GM19324 (cell line): ENCODE data around the gene LILRA5.
"Not testable (repeated sequence)": the region's sequence is repeated elsewhere in the genome, so short reads cannot be mapped to it uniquely, and the experiment has no call there.

Experiments used
- ATAC-seq: cut with Tn5 transposase; IDR thresholded peaks from one replicate; pipeline ENCODE4 v1.9.1; 2021; ENCODE audit warnings: mild to moderate bottlenecking, moderate library complexity; ENCODE audit not compliant: unreplicated experiment, low FRiP score

LILRA5 gene

DNA sequence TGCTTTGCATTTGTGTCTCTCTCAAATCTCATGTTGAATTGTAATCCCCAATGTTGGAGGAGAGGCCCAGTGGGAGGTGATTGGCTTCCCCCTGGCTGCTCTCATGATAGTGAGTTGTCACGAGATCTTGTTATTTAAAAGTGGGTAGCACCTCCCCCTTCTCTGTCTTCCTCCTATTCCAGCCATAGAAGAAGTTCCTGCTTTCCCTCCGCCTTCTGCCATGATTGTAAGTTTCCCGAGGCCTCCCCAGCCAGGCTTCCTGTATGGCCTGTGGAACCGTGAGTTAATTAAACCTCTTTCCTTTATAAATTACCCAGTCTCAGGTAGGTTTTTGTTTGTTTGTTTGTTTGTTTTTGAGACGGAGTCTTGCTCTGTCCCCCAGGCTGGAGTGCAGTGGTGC, 22.2 kb upstream of the LILRA5 start:
- ATAC-seq, result no peak

DNA sequence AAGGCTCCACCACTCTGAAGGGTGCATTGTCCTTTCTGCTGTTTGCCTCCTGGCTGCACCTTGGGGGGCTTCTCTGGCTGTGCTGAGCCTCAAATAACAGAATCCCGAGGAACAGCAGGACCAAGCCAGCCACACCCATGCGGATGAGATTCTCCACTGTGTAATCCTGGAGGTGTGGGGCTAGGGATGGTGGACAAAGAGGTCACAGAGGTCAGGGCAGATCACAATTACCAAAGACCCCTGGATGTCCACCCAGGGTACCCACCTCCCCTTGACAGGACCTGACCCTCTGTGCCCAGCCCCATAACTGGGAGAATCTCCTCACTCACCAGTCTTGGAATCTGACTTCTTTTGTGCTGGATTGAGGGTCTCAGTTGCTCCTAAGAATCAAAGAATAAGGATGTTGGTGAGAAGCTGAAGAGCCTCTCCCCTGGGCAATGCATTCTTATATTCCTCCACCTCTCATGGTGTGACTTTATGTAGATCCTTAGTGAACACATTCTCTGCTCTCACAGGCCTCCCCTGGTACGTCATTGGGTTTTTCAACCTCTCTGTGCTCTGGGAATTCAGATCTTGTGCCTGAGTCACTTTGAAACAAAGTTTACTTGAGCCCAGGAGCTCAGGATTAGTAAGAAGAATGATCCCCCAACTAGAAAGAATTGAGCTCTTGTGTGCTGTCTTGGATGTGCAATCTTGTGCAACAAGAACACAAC, 20.8 kb upstream of the LILRA5 start:
- no peak for ATAC-seq

GRCh38 chr19:54332149-54332548, 19.2 kb upstream of the LILRA5 start:
- ATAC-seq, result no peak

DNA sequence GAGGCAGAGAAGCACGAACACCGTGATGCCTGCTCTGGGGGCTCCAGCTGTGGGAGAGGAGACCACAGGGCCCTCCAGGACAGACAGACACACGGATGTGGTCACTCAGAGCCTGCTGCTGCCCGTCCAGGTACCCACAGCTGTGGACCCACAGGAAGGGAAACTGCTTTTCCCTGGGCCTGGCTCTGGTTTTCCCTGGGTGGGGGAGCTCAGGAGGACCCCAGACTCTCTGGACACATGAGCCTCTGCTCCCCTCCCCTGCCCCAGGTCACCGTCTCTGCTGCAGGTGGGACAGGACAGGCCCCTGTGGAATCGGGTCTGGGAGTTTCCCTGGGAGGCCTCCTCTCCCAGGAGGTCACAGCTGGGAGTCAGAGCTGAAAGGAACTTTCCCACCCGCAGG, 18.7 kb upstream of the LILRA5 start:
- ATAC-seq, result no peak

- no peak for ATAC-seq
Measured at GRCh38 chr19:54329476-54330165, 16.7 kb upstream of the LILRA5 start.

DNA sequence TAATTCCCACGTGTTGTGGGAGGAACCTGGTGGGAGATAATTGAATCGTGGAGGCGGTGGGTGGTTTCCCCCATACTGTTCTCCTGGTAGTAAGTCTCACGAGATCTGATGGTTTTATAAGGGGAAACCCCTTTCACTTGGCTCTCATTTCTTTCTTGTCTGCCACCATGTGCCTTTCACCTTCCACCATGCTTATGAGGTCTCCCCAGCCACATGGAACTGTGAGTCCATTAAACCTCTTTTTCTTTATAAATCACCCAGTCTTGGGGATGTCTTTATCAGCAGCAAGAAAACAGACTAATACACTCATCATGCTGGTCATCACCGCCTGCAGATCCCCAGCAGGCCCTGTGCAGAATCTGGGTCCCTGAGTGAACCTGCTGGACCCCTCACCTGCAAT, 15.8 kb upstream of the LILRA5 start:
- not testable (repeated sequence) for ATAC-seq

DNA sequence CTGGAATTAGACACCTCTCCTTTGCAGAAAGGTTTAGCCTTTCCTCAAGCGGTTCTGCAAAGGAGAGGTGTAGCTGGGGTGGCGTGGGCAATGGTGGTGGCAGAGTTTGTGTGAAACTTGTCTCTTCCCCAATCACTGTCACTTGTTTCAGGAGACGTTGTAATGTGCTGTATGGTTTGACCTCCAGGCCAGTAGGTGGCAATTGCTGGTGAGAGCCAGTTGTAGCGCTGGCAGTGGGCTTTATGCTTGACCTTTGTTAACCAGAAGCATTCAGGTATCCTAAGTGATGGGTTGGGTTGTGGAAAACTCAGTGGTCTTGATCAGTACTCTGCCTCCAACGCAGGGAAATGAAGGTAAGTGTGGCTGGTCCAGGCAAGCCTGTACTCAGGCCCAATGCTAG, 12.7 kb upstream of the LILRA5 start:
- ATAC-seq, result no peak

DNA sequence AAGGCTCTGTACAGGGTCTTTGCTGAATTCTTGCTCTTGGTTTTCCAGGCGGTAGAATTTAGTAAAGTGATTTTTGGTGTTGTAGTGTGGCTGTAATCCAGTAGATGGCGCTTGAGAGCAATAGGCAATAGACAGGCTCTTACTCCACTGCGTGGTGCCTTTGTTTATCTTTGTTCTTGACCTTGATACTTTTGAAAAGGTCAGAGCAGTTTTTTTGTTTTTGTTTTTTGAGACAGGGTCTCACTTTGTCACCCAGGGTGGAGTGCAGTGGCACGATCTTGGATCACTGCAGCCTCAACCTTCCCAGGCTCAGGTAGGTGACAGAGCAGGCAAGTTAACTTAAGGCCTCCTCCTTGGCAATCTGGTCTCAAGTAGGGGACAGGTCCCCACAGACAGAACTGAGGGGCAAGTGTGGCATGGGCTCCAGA, 12.2 kb upstream of the LILRA5 start:
- ATAC-seq, result no peak

DNA sequence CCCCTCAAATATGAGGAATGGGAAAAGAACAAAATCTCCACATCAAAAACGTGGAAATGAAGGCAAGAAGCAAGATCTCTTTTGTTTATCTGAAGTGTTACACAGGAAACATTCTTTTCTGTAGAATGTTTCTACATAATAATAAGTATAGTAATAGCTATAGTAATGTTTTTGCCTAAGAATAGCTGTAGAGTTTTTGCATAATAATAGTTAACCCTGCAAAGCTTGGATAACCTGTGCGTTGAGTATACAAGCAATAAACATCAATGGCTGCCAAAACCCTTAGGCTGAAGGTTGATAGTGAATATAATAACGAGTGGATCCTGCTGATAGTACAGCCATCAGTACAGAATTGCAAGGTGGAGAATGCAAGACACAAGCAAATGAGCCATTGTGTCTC, 11.1 kb upstream of the LILRA5 start:
- ATAC-seq, result no peak

GRCh38 chr19:54322934-54323333, 10.0 kb upstream of the LILRA5 start:
- ATAC-seq, result not testable (repeated sequence)

- ATAC-seq, result not testable (repeated sequence)
Measured at GRCh38 chr19:54322295-54322694, 9.3 kb upstream of the LILRA5 start.

- ATAC-seq, result no peak
Measured at GRCh38 chr19:54319892-54320670, 7.1 kb upstream of the LILRA5 start.

DNA sequence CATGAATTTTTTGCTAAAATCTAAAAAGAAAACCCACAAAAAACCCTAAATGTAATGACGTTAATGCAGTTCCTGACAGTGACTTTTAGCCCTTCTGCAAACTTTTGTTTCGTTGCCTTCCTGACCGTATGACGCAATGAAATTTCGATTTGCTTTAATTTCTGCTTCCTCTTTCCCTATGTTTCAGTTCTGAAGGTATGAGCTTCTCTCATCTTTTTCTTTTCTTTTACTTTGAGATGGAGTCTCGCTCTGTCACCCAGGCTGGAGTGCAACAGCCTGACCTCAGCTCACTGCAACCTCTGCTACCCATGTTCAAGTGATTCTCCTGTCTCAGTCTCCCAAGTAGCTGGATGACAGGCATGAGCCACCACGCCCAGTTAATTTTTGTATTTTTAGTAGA, 6.1 kb upstream of the LILRA5 start:
- no peak for ATAC-seq

- no peak for ATAC-seq
Measured at GRCh38 chr19:54317965-54318240, 4.9 kb upstream of the LILRA5 start.

- ATAC-seq, result no peak
Measured at GRCh38 chr19:54317108-54317964, 4.4 kb upstream of the LILRA5 start.

GRCh38 chr19:54316746-54317107, 3.8 kb upstream of the LILRA5 start:
- ATAC-seq, result no peak

GRCh38 chr19:54315956-54316355, 3.0 kb upstream of the LILRA5 start:
- no peak for ATAC-seq

- ATAC-seq, result no peak
Measured at GRCh38 chr19:54312011-54312410, 955 bp downstream of the LILRA5 start.

DNA sequence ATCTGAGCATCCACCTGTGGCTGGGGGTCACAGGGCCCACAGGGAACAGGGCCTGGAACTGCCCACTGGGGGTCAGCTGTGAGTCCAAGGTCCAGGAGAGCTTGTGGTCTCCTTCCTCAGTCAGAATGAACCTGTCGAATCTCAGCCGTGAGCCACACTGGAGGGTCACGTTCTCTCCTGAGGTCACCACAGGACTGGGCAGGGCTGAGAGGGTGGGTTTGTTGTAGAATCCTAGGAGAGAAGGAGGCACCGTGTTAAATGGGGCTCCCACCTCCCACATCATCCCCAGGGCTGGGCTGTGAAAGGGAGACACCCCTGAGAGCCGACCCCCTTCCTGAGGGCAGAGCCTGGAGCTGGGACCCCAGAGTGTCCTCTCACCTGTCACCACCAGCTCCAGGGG, 1.5 kb downstream of the LILRA5 start:
- no peak for ATAC-seq

DNA sequence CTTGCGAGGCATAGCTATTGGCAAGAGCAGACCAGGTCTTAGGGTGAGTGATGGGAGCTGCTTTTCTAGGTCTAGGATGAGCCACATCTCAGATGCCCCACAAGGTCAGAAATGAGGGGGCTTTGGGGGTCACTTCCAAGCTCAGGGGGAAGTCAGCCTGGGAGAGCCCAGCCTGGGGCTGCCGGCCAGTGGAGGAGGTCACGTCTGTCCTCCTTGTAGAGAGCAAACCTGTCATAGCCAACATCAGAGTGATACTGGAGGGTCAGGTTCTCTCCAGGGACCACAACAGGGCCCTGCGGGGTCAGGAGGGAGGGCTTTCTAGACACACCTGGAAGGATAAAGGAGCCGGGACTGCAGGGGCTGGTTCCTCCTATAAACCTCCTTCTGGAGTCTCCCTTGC, 2.4 kb downstream of the LILRA5 start:
- no peak for ATAC-seq

GRCh38 chr19:54309811-54310210, 3.2 kb downstream of the LILRA5 start:
- ATAC-seq, result no peak
